Panc1 (cell line): ENCODE measurements around the gene C1orf159. TPM values are rescaled to one million over a fixed set of nuclear protein-coding genes. Genes with fewer than 3 reads are reported as not detected.

ENCODE experiments used
- ATAC-seq: fragments of 200-7000 bp; cut with Tn5 transposase; 2 replicates; pipeline ENCODE4 v1.9.1; 2020; ENCODE audit warnings: mild to moderate bottlenecking, moderate library complexity
- BruUV-seq: library from RNA; stranded (reverse); fragments of 400-500 nt; replicated peaks from 2 replicates; lab custom pipeline; 2021; lab: Mats Ljungman, UMichigan
- CTCF ChIA-PET: fragments of 300-600 bp; sonication (Branson Sonifier 250); formaldehyde crosslinking; loops from one replicate; lab custom pipeline; 2022; ENCODE audit warnings: antibody characterized with exemption; lab: Charles Lee
- POLR2A ChIA-PET: fragments of 300-600 bp; sonication (Branson Sonifier 250); formaldehyde crosslinking; loops from one replicate; lab custom pipeline; 2022; ENCODE audit warnings: antibody characterized with exemption; lab: Charles Lee
- DNase-seq: peaks from one replicate; pipeline ENCODE4 v3.0.0-alpha.2; 2010; ENCODE audit warnings: low read depth, low spot score
- H3K27ac ChIP-seq: 2 replicates; pipeline ENCODE4 v1.5.1; 2011; ENCODE audit warnings: mild to moderate bottlenecking, low read length, inconsistent platforms
- H3K27me3 ChIP-seq: fragments of 200-500 bp; sonication (Bioruptor generic); 2 replicates; pipeline ENCODE4 v1.6.0; 2014; ENCODE audit warnings: low read length, inconsistent platforms; ENCODE audit not compliant: control insufficient read depth, insufficient read depth
- H3K36me3 ChIP-seq: fragments of 200-500 bp; sonication (Bioruptor generic); 2 replicates; pipeline ENCODE4 v1.5.1; 2014; ENCODE audit warnings: inconsistent platforms, mild to moderate bottlenecking, low read length, moderate library complexity; ENCODE audit not compliant: control insufficient read depth, insufficient read depth
- H3K4me1 ChIP-seq: 2 replicates; pipeline ENCODE4 v1.5.1; 2011; ENCODE audit warnings: inconsistent platforms, mild to moderate bottlenecking, low read length, moderate library complexity; ENCODE audit not compliant: control insufficient read depth, insufficient read depth
- H3K4me3 ChIP-seq, 2 experiments: 2 replicates each; pipeline ENCODE4 v1.5.1; 2011 to 2012; ENCODE audit warnings: low read depth in 2 of 2, low read length in 2 of 2, mild to moderate bottlenecking in 2 of 2, inconsistent platforms in 1 of 2, moderate library complexity in 1 of 2
- H3K9me3 ChIP-seq: fragments of 200-500 bp; sonication (Bioruptor generic); 2 replicates; pipeline ENCODE4 v1.5.1; 2014; ENCODE audit warnings: low read depth, mild to moderate bottlenecking, inconsistent platforms, low read length, moderate library complexity; ENCODE audit not compliant: control insufficient read depth, insufficient read depth
- CTCF ChIP-seq: fragments of 450-650 bp; IDR thresholded peaks from 2 replicates; pipeline ENCODE4 v1.5.1; 2017; ENCODE audit warnings: mild to moderate bottlenecking
- POLR2AphosphoS5 ChIP-seq: IDR thresholded peaks from 2 replicates; pipeline ENCODE4 v1.6.1; 2012; ENCODE audit warnings: mild to moderate bottlenecking, low read depth, low read length, moderate library complexity
- REST ChIP-seq, 2 experiments: IDR thresholded peaks; 2 replicates each; pipeline ENCODE4 v1.6.1; 2011 to 2012; ENCODE audit warnings: low read depth in 2 of 2, control low read depth in 1 of 2, low read length in 1 of 2, mild to moderate bottlenecking in 1 of 2, moderate library complexity in 1 of 2; ENCODE audit not compliant: insufficient read depth in 1 of 2
- SIN3A ChIP-seq: IDR thresholded peaks from 2 replicates; pipeline ENCODE4 v1.6.1; 2012; ENCODE audit warnings: low read depth, mild to moderate bottlenecking, low read length, moderate library complexity, borderline replicate concordance; ENCODE audit not compliant: insufficient read depth
- TCF7L2 ChIP-seq: IDR thresholded peaks from 2 replicates; pipeline ENCODE4 v1.6.1; 2011; ENCODE audit warnings: mild to moderate bottlenecking, low read depth, low read length, inconsistent platforms
- in situ Hi-C: cut with HindIII; loops from 2 replicates; pipeline ENCODE4 v1.10.0; 2016; ENCODE audit warnings: low sequenced_read_pairs, low pct_unique_long_range_greater_than_20kb
- intact Hi-C: fragments of 100-400 bp; cut with micrococcal nuclease; formaldehyde crosslinking; loops from one replicate; pipeline ENCODE4 v1.10.0; 2022; ENCODE audit not compliant: unreplicated experiment
- total RNA-seq: library from RNA; stranded (reverse); gene quantifications from one replicate; pipeline ENCODE4 v1.2.1, GENCODE V29; 2021; ENCODE audit not compliant: unreplicated experiment

Gene C1orf159
- total RNA-seq, 1 experiment from 2014 or later = 28.8 TPM

- H3K9me3 ChIP-seq = no peaks in the 10 kb centered on the region
- BruUV-seq = no TSS peak
- H3K27ac ChIP-seq = no peak overlapping the region
- H3K4me1 ChIP-seq = peaks cover 13% of the 10 kb centered on the region
- no peak for DNase-seq
- H3K27me3 ChIP-seq = no peaks in the 10 kb centered on the region
- intact Hi-C loops = loop anchor here (5.0 to 10.0 kb wide), 3 partner anchors 60 to 127 kb away; partner anchors contain the start of genes B3GALT6 and SDF4
- ChIA-PET CTCF (interaction anchor here (0.5 to 0.8 kb wide), 4 partner anchors 12 to 85 kb away, joined by 3 to 7 read pairs (median 4); no protein-coding TSS in a partner anchor), POLR2A (no interaction called here)
- no peak for ATAC-seq
- H3K36me3 ChIP-seq = no peaks in the 10 kb centered on the region
- in situ Hi-C loops = no loop called here
- no peak overlapping the region for H3K4me3 ChIP-seq
- TF ChIP-seq POLR2AphosphoS5 (no peak), SIN3A (no peak), TCF7L2 (no peak), CTCF (no peak), REST (IDR thresholded peaks at IDR 0.05; ENCODE audit: insufficient read depth in 1 of 2, low read depth in 2 of 2, low read length in 1 of 2) (no peak)
Measured at GRCh38 chr1:1124786-1125642, 9.1 kb upstream of the C1orf159 start.

- in situ Hi-C loops = no loop called here
- ChIA-PET CTCF (interaction anchor here (0.5 to 0.8 kb wide), 3 partner anchors 12 to 85 kb away, joined by 3 to 4 read pairs (median 3); no protein-coding TSS in a partner anchor), POLR2A (interaction anchor here (0.7 kb wide), 1 partner anchor 108 kb away, joined by 3 read pairs; the partner anchor contains the start of gene B3GALT6)
- H3K27me3 ChIP-seq = no peaks in the 10 kb centered on the region
- H3K4me1 ChIP-seq = peaks cover 13% of the 10 kb centered on the region
- TF ChIP-seq TCF7L2 (no peak), SIN3A (no peak), CTCF (no peak), POLR2AphosphoS5 (no peak), REST (IDR thresholded peaks at IDR 0.05; ENCODE audit: insufficient read depth in 1 of 2, low read depth in 2 of 2, low read length in 1 of 2) (no peak)
- intact Hi-C loops = loop anchor here (5.0 to 10.0 kb wide), 3 partner anchors 60 to 128 kb away; partner anchors contain the start of genes B3GALT6 and SDF4
- no peak for DNase-seq
- no peak overlapping the region for H3K27ac ChIP-seq
- no TSS peak for BruUV-seq
- no peaks in the 10 kb centered on the region for H3K9me3 ChIP-seq
- H3K36me3 ChIP-seq = no peaks in the 10 kb centered on the region
- H3K4me3 ChIP-seq = no peak overlapping the region
- ATAC-seq = no peak
Measured at GRCh38 chr1:1124508-1124785, 8.6 kb upstream of the C1orf159 start.
